ENCODE data around the gene SCD5. TPM values are rescaled to one million over a fixed set of nuclear protein-coding genes. Genes with fewer than 3 reads are reported as not detected.
A peak's percentile ranks its signal among the peaks of the same experiment; 100 is the strongest.

SCD5 gene
- total and polyA plus RNA-seq, 3 experiments from 2014 or later, result 2.6 to 6.3 (median 6.2) TPM

DNA sequence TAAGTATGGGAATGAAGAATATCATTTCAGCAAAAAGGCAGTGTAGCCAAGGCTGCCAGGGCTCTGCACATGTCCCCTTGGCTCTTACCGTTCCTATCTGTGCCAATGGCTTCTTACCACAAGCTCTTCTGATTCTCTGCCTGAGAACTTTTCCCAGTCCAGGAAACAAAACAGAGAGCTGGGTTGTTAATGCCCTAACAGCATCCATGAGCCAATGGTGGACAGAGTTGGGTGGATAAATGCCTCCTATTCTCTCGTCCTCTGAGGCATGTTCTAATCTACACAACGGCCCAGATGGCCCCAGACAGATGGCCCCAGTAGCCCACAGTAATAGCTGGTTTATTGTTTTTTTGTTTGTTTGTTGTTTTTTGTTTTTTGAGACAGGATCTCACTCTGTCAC, 28.0 kb downstream of the SCD5 start:
- Mint-ChIP-seq H3K36me3 (peaks cover 2 to 18% (median 10%) of the 10 kb centered on the region in 3 donors), H3K27me3 (peaks cover 0 to 6% of the 10 kb centered on the region in 2 donors), H3K4me3 (no peak overlapping the region), H3K9me3 (peaks cover 12 to 18% (median 14%) of the 10 kb centered on the region in 5 donors), H3K27ac (no peak overlapping the region), H3K4me1 (no peaks in the 10 kb centered on the region)
- Histone ChIP-seq H3K4me3 (ENCODE audit: low read length) (no peak overlapping the region), H3K27me3 (ENCODE audit: insufficient read depth, low read length, poor library complexity, severe bottlenecking) (no peaks in the 10 kb centered on the region), H3K4me1 (ENCODE audit: insufficient read depth, low read length) (no peaks in the 10 kb centered on the region), H3K36me3 (ENCODE audit: insufficient read depth, low read length) (no peaks in the 10 kb centered on the region), H3K27ac (ENCODE audit: low read depth, low read length) (no peak overlapping the region), H3K9me3 (ENCODE audit: low read length) (no peaks in the 10 kb centered on the region)
- ChIA-PET CTCF (no interaction called here), POLR2A (no interaction called here)
- DNase-seq, result no peak

DNA sequence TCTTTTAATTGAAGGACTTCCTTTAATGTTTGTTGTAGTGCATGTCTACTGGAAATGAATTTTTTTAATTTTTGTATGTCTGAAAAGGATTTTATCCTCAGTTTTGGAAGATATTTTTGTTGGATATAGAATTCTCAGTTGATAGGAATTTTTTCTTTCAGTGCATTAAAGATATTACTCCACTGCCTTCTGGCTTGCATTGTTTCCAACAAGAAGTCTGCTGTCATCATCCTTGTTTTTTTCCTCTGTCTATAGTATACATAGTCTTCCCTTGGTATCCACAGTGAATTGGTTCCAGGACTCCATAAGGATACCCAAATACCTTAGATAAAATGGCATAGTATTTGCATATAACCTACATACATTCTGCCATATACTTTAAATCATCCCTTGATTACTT, 33.5 kb downstream of the SCD5 start:
- CTCF ChIA-PET, result no interaction called here
- no peaks in the 10 kb centered on the region for H3K4me1 ChIP-seq (ENCODE audit: insufficient read depth, low read length)
- POLR2A ChIA-PET, result no interaction called here
- DNase-seq, result no peak
- no peaks in the 10 kb centered on the region for H3K4me1 Mint-ChIP-seq
- H3K4me3 Mint-ChIP-seq, result no peak overlapping the region
- H3K27ac ChIP-seq (ENCODE audit: low read depth, low read length), result no peak overlapping the region
- no peaks in the 10 kb centered on the region for H3K27me3 ChIP-seq (ENCODE audit: insufficient read depth, low read length, poor library complexity, severe bottlenecking)
- peaks cover 14 to 23% (median 20%) of the 10 kb centered on the region in 5 donors for H3K9me3 Mint-ChIP-seq
- no peak overlapping the region for H3K4me3 ChIP-seq (ENCODE audit: low read length)
- H3K27ac Mint-ChIP-seq, result no peak overlapping the region
- H3K36me3 ChIP-seq (ENCODE audit: insufficient read depth, low read length), result no peaks in the 10 kb centered on the region
- H3K36me3 Mint-ChIP-seq, result peaks cover 2 to 22% (median 4%) of the 10 kb centered on the region in 3 donors
- H3K27me3 Mint-ChIP-seq, result peaks cover 0 to 9% of the 10 kb centered on the region in 2 donors
- H3K9me3 ChIP-seq (ENCODE audit: low read length), result no peaks in the 10 kb centered on the region

DNA sequence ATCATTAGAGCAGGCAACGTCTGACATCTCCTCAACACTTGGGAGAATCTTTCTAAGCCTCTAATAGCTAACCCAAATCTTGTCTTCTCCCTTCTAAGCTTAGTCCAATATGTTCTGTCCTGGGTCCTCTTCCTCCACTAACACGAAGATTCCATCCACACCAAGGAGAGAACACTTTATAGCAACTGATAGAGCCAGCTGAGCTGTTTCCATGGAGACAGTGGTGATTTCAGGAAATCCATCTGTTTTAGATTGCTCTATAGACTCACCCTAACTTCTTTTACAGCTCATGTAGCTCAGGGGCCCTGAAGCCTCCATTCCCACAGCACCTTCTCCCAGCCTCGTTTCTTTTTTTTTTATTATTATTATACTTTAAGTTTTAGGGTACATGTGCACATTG, 37.4 kb downstream of the SCD5 start:
- Histone ChIP-seq H3K27me3 (ENCODE audit: insufficient read depth, low read length, poor library complexity, severe bottlenecking) (no peaks in the 10 kb centered on the region), H3K36me3 (ENCODE audit: insufficient read depth, low read length) (no peaks in the 10 kb centered on the region), H3K4me3 (ENCODE audit: low read length) (no peak overlapping the region), H3K27ac (ENCODE audit: low read depth, low read length) (no peak overlapping the region), H3K4me1 (ENCODE audit: insufficient read depth, low read length) (no peaks in the 10 kb centered on the region), H3K9me3 (ENCODE audit: low read length) (no peaks in the 10 kb centered on the region)
- CTCF ChIA-PET, result no interaction called here
- no peak for DNase-seq
- Mint-ChIP-seq H3K9me3 (peaks cover 4 to 15% (median 10%) of the 10 kb centered on the region in 5 donors), H3K36me3 (peaks cover 0 to 10% (median 2%) of the 10 kb centered on the region in 3 donors), H3K4me3 (no peak overlapping the region), H3K27ac (no peak overlapping the region), H3K27me3 (peaks cover 0 to 9% of the 10 kb centered on the region in 2 donors), H3K4me1 (no peaks in the 10 kb centered on the region)
- POLR2A ChIA-PET, result no interaction called here

DNA sequence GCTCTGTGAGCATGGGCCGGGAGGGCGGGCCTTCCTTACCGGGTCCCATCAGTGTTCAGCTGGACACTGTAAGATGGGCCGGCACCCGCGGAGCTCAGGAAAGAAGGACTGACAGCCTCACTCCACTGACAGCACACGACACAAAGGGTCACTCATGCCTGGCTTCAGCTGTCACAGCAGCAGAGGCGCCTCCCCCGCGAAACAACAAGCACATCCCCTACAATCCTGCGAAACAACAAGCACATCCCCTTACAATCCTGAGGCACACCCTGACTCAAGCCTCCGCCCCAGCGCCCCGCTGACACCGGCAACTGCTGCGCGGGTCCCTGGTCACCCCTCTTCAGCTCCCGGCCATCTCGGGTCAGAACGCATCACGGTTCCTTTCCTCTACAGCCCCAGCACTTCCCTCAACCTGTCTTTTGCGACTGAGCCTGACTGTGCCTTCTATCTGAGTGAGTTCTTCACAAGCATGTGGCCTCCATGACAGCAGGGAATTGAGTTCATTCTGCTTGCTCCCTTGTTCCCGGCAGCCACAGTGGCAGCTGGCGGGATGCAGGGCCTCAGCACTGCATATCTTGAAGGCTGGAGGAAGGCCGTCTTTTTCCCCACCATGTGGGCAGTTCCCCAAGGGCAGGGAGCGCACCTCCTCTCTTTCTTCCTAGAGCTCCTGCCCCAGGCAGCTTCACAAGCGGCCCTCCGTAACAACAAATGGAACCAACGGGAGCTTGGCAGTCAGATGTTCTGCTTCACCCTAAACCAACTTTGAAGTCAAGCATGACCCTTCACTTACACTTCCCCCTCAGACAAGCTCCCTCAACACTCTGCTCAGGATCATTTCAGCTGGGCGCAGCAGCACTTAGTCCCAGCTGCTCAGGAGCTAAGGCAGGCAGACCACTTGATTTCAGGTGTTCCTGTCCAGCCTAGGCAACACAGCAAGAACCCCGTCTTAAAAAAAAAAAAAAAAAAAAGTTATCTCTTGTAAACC, 39.6 kb downstream of the SCD5 start:
- POLR2A ChIA-PET, result no interaction called here
- peaks cover 0 to 9% of the 10 kb centered on the region in 2 donors for H3K27me3 Mint-ChIP-seq

DNA sequence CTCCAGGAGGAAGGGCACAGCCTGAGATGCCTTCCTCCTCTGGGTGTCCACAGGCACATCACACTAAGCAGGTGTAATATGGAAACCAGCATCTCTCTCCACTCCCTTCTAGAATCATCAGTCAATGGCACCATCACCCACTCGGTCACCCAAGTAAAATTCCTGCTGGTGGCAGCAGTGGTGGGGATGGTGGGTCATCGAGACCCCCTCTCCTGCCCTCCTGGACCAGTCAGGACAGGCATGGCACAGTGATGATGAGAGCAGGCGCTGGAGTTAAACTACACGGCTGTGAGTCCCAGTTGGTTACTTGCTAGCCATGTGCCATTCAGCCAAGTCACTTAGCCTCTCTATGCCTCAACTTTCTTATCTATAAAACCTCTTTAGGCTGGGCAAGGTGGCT, 42.5 kb downstream of the SCD5 start:
- H3K36me3 ChIP-seq (ENCODE audit: insufficient read depth, low read length), result no peaks in the 10 kb centered on the region
- no peak overlapping the region for H3K4me3 ChIP-seq (ENCODE audit: low read length)
- H3K27ac Mint-ChIP-seq, result peak overlapping the region in 1 of 8 donors; percentile 35
- no peaks in the 10 kb centered on the region for H3K36me3 Mint-ChIP-seq
- H3K9me3 ChIP-seq (ENCODE audit: low read length), result no peaks in the 10 kb centered on the region
- H3K4me1 Mint-ChIP-seq, result no peaks in the 10 kb centered on the region
- no peak overlapping the region for H3K4me3 Mint-ChIP-seq
- CTCF ChIA-PET, result no interaction called here
- POLR2A ChIA-PET, result no interaction called here
- H3K9me3 Mint-ChIP-seq, result no peaks in the 10 kb centered on the region
- no peak for DNase-seq
- H3K27me3 Mint-ChIP-seq, result peaks cover 0 to 4% of the 10 kb centered on the region in 2 donors
- H3K27me3 ChIP-seq (ENCODE audit: insufficient read depth, low read length, poor library complexity, severe bottlenecking), result no peaks in the 10 kb centered on the region
- H3K4me1 ChIP-seq (ENCODE audit: insufficient read depth, low read length), result no peaks in the 10 kb centered on the region
- H3K27ac ChIP-seq (ENCODE audit: low read depth, low read length), result no peak overlapping the region

More for the DNA sequence above, 39.6 kb downstream of the SCD5 start:
- Mint-ChIP-seq H3K4me1 (no peaks in the 10 kb centered on the region), H3K36me3 (no peaks in the 10 kb centered on the region), H3K4me3 (no peak overlapping the region), H3K9me3 (peaks cover 0 to 4% (median 0%) of the 10 kb centered on the region in 5 donors), H3K27ac (no peak overlapping the region)
- no peak overlapping the region for H3K4me3 ChIP-seq (ENCODE audit: low read length)
- H3K36me3 ChIP-seq (ENCODE audit: insufficient read depth, low read length), result no peaks in the 10 kb centered on the region
- DNase-seq, result no peak
- H3K4me1 ChIP-seq (ENCODE audit: insufficient read depth, low read length), result no peaks in the 10 kb centered on the region
- no peaks in the 10 kb centered on the region for H3K27me3 ChIP-seq (ENCODE audit: insufficient read depth, low read length, poor library complexity, severe bottlenecking)
- CTCF ChIA-PET, result no interaction called here
- H3K9me3 ChIP-seq (ENCODE audit: low read length), result no peaks in the 10 kb centered on the region
- no peak overlapping the region for H3K27ac ChIP-seq (ENCODE audit: low read depth, low read length)

DNA sequence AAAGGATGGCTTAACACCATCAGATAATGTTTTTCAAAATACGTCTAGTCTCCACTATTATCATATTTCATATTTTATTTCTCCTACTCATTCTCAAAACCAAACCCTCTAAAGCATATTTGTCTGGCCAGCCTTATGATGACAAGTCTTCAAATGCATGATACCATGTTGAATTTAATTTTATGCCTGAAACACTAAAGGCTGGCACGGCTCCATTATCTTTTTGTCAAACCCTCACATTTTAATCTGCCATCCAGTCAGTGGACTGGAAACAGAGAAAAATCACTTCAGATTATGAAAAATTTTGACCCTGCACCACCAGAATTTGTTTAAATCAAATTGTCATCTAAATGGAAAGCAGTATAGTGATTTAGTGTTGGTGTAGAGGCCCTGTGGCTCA, 42.9 kb downstream of the SCD5 start:
- ChIA-PET POLR2A (no interaction called here), CTCF (no interaction called here)
- Histone ChIP-seq H3K27ac (ENCODE audit: low read depth, low read length) (no peak overlapping the region), H3K9me3 (ENCODE audit: low read length) (no peaks in the 10 kb centered on the region), H3K4me1 (ENCODE audit: insufficient read depth, low read length) (no peaks in the 10 kb centered on the region), H3K27me3 (ENCODE audit: insufficient read depth, low read length, poor library complexity, severe bottlenecking) (no peaks in the 10 kb centered on the region), H3K4me3 (ENCODE audit: low read length) (no peak overlapping the region), H3K36me3 (ENCODE audit: insufficient read depth, low read length) (no peaks in the 10 kb centered on the region)
- Mint-ChIP-seq H3K27me3 (peaks cover 0 to 4% of the 10 kb centered on the region in 2 donors), H3K36me3 (no peaks in the 10 kb centered on the region), H3K4me1 (no peaks in the 10 kb centered on the region), H3K27ac (peak overlapping the region in 1 of 8 donors; percentile 35), H3K9me3 (no peaks in the 10 kb centered on the region), H3K4me3 (no peak overlapping the region)
- DNase-seq, result no peak

DNA sequence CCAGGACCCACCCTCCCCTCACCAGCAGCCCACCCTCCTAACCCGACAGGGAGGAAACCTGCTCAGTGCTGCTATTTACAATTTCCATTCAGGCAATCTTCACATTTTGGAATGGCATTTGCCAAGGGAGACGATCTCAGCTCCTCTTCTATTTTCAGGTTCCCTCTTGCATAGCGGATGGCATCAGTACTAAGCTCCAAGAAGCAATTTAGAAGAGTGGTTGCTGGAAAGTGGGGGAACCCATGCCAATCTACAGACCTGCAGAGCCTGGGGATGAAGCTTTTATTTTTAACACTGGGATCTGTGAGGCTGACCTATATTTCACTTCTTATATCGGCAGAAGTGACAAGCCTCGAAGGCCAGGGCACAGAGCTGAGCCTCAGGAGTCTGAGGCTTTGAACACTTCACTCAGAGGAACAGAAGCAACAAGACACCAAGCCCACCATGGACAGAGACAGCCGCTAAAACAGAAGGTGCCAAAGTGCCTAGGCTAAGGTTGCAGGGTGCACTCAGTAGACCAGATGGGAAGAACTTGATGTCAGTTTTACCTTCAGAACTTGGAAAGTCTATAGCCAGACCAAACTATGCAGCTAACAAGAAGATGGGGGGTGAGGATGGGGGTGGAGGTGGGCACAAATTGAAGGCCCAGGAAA, 44.0 kb downstream of the SCD5 start:
- Histone ChIP-seq H3K27ac (ENCODE audit: low read depth, low read length) (no peak overlapping the region), H3K4me3 (ENCODE audit: low read length) (no peak overlapping the region), H3K4me1 (ENCODE audit: insufficient read depth, low read length) (no peaks in the 10 kb centered on the region), H3K27me3 (ENCODE audit: insufficient read depth, low read length, poor library complexity, severe bottlenecking) (no peaks in the 10 kb centered on the region), H3K36me3 (ENCODE audit: insufficient read depth, low read length) (no peaks in the 10 kb centered on the region), H3K9me3 (ENCODE audit: low read length) (no peaks in the 10 kb centered on the region)
- H3K27me3 Mint-ChIP-seq, result peaks cover 0 to 2% of the 10 kb centered on the region in 2 donors
- ChIA-PET POLR2A (no interaction called here), CTCF (interaction anchor here (1.7 kb wide), 1 partner anchor 12 kb away, joined by 4 read pairs; no protein-coding TSS in a partner anchor)
- no peaks in the 10 kb centered on the region for H3K4me1 Mint-ChIP-seq
- H3K27ac Mint-ChIP-seq, result peak overlapping the region in 1 of 8 donors; percentile 54
- no peaks in the 10 kb centered on the region for H3K36me3 Mint-ChIP-seq
- no peak for DNase-seq
- H3K9me3 Mint-ChIP-seq, result no peaks in the 10 kb centered on the region
- no peak overlapping the region for H3K4me3 Mint-ChIP-seq

DNA sequence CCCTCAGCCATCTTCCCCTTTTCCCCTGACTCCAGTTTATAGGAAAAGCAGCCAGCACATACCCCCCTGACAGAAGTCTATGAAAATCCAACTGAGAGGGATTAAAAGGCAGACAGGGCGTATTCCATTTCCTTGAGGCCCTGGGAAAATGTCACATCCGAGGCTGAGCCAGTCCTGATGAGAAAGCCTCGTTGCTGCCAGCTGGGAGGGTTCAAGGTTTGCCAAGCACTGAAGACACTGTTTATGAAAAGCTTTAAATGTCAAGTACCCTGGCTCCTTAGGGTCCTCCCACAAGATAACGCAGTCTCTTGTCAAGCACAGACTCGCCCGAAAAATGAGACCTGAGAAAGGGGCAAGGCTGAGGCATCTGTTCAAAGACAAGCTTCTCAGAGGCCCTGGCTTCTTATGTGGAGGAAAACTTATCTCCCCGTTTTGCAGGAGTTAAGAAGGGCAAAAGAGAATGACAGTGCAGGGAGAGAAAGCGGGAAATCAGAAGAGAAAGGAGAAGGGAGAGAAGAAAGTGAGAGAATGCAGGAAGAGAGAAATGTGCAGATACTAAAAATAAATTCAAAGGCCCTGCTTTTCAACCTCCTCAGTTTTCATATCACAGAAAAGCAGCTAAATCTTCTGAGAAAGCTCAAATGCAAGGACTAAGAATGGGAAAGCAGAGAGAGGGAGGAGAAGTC, 44.7 kb downstream of the SCD5 start:
- Mint-ChIP-seq H3K36me3 (no peaks in the 10 kb centered on the region), H3K4me1 (no peaks in the 10 kb centered on the region), H3K27ac (peak overlapping the region in 1 of 8 donors; percentile 18), H3K27me3 (peaks cover 0 to 2% of the 10 kb centered on the region in 2 donors), H3K9me3 (no peaks in the 10 kb centered on the region), H3K4me3 (no peak overlapping the region)
- no peaks in the 10 kb centered on the region for H3K27me3 ChIP-seq (ENCODE audit: insufficient read depth, low read length, poor library complexity, severe bottlenecking)
- H3K4me1 ChIP-seq (ENCODE audit: insufficient read depth, low read length), result no peaks in the 10 kb centered on the region
- POLR2A ChIA-PET, result no interaction called here
- no peaks in the 10 kb centered on the region for H3K36me3 ChIP-seq (ENCODE audit: insufficient read depth, low read length)
- CTCF ChIA-PET, result interaction anchor here (1.7 kb wide), 1 partner anchor 11 kb away, joined by 4 read pairs; no protein-coding TSS in a partner anchor
- no peak overlapping the region for H3K27ac ChIP-seq (ENCODE audit: low read depth, low read length)
- DNase-seq, result no peak
- no peak overlapping the region for H3K4me3 ChIP-seq (ENCODE audit: low read length)
- no peaks in the 10 kb centered on the region for H3K9me3 ChIP-seq (ENCODE audit: low read length)

All from CD8-positive, alpha-beta memory T cell (primary cell).